HG03097 (cell line): ENCODE measurements around the gene OOSP4B.
"Not testable (repeated sequence)": the region's sequence is repeated elsewhere in the genome, so short reads cannot be mapped to it uniquely, and the experiment has no call there.

Experiments used
- ATAC-seq: cut with Tn5 transposase; IDR thresholded peaks from one replicate; pipeline ENCODE4 v1.9.1; 2021; ENCODE audit not compliant: unreplicated experiment, low FRiP score

OOSP4B gene

GRCh38 chr11:60016881-60017280 is at the start of gene OOSP4B:
Gene OOSP4B, plus strand, starts transcription at chr11:60017181.
- ATAC-seq = no peak

GRCh38 chr11:59967677-59968394 is 49.1 kb upstream of the OOSP4B start:
- no peak for ATAC-seq

- no peak for ATAC-seq
Measured at GRCh38 chr11:59968395-59968783, 48.6 kb upstream of the OOSP4B start.

- ATAC-seq = no peak
Measured at GRCh38 chr11:59973097-59973496, 43.9 kb upstream of the OOSP4B start.

- no peak for ATAC-seq
Measured at GRCh38 chr11:59981106-59981770, 35.7 kb upstream of the OOSP4B start.

- ATAC-seq = not testable (repeated sequence)
Measured at GRCh38 chr11:59982037-59982436, 34.9 kb upstream of the OOSP4B start.

- ATAC-seq = no peak
Measured at GRCh38 chr11:59983212-59983611, 33.8 kb upstream of the OOSP4B start.

GRCh38 chr11:59984368-59984767 is 32.6 kb upstream of the OOSP4B start:
- no peak for ATAC-seq

- ATAC-seq = no peak
Measured at GRCh38 chr11:59990421-59990820, 26.6 kb upstream of the OOSP4B start.

GRCh38 chr11:59992425-59992824 is 24.6 kb upstream of the OOSP4B start:
- ATAC-seq = no peak

GRCh38 chr11:59997800-59998199 is 19.2 kb upstream of the OOSP4B start:
- no peak for ATAC-seq

GRCh38 chr11:59999691-60000090 is 17.3 kb upstream of the OOSP4B start:
- ATAC-seq = no peak

GRCh38 chr11:60003729-60004128 is 13.3 kb upstream of the OOSP4B start:
- no peak for ATAC-seq

- no peak for ATAC-seq
Measured at GRCh38 chr11:60005360-60005759, 11.6 kb upstream of the OOSP4B start.

GRCh38 chr11:60018058-60018457 is 1.1 kb downstream of the OOSP4B start:
- ATAC-seq = no peak

- ATAC-seq = not testable (repeated sequence)
Measured at GRCh38 chr11:60020376-60020775, 3.4 kb downstream of the OOSP4B start.

GRCh38 chr11:60029015-60029632 is 12.1 kb downstream of the OOSP4B start:
- no peak for ATAC-seq

- no peak for ATAC-seq
Measured at GRCh38 chr11:60040109-60040508, 23.1 kb downstream of the OOSP4B start, which contains the start of gene OOSP2. Gene OOSP2, plus strand, starts transcription at chr11:60040409. Its CDS starts 51 bp downstream, at chr11:60040460.

- not testable (repeated sequence) for ATAC-seq
Measured at GRCh38 chr11:60050422-60050821, 33.4 kb downstream of the OOSP4B start.

GRCh38 chr11:60050839-60051238 is 33.9 kb downstream of the OOSP4B start:
- not testable (repeated sequence) for ATAC-seq

- no peak for ATAC-seq
Measured at GRCh38 chr11:60056349-60056969, 39.5 kb downstream of the OOSP4B start, which contains the start of gene MS4A3. Gene MS4A3, plus strand, starts transcription at chr11:60056665. Its CDS starts 4,496 bp downstream, at chr11:60061161.
